CD14-positive monocyte (primary cell): ENCODE data around the gene CFAP92. TPM values are rescaled to one million over a fixed set of nuclear protein-coding genes. Genes with fewer than 3 reads are reported as not detected.

Source experiments
- DNase-seq, 3 donors: peaks; one replicate each; pipeline ENCODE4 v3.0.0-alpha.2; 2011 to 2022
- H2AFZ ChIP-seq: 2 replicates; pipeline ENCODE4 v1.6.0; 2012; ENCODE audit warnings: mild to moderate bottlenecking, low read depth, low read length, inconsistent platforms; ENCODE audit not compliant: insufficient read depth, poor library complexity, severe bottlenecking
- H3K27ac ChIP-seq, 2 donors: 1 replicate in 1 of 2; 2 replicates in 1 of 2; pipeline ENCODE4 v1.5.1; 2012 to 2013; ENCODE audit warnings: low read length in 2 of 2, control low read depth in 1 of 2, inconsistent platforms in 1 of 2, low read depth in 1 of 2, mild to moderate bottlenecking in 1 of 2
- H3K27me3 ChIP-seq, 2 donors: one replicate each; pipeline versions ENCODE4 v1.6.0 to v1.6.1; 2011 to 2013; ENCODE audit warnings: low read length in 2 of 2; ENCODE audit not compliant: control insufficient read depth in 2 of 2, insufficient read depth in 2 of 2
- H3K36me3 ChIP-seq, 2 donors: replicated peaks in 1 of 2; 1 replicate in 1 of 2; 2 replicates in 1 of 2; pipeline versions ENCODE4 v1.5.1 to v1.6.1; 2012 to 2013; ENCODE audit warnings: low read length in 2 of 2, control low read depth in 1 of 2, inconsistent platforms in 1 of 2, mild to moderate bottlenecking in 1 of 2; ENCODE audit not compliant: insufficient read depth in 2 of 2, control insufficient read depth in 1 of 2
- H3K4me1 ChIP-seq, 2 donors: 1 replicate in 1 of 2; 2 replicates in 1 of 2; pipeline versions ENCODE4 v1.5.1 to v1.6.1; 2012 to 2013; ENCODE audit warnings: low read length in 2 of 2, control low read depth in 1 of 2, inconsistent platforms in 1 of 2, mild to moderate bottlenecking in 1 of 2, moderate library complexity in 1 of 2; ENCODE audit not compliant: insufficient read depth in 2 of 2, control insufficient read depth in 1 of 2
- H3K4me2 ChIP-seq: replicated peaks from 2 replicates; pipeline ENCODE3; 2012; ENCODE audit warnings: low read length, moderate library complexity, mild to moderate bottlenecking; ENCODE audit not compliant: poor library complexity, severe bottlenecking; ENCODE audit errors: extremely low read depth
- H3K4me3 ChIP-seq, 3 experiments: fragments of 200-600 bp in 1 of 3; sonication (generic) in 1 of 3; replicated peaks in 1 of 3; 1 replicate in 2 of 3; 2 replicates in 1 of 3; pipeline ENCODE4 v1.5.1; 2011 to 2013; ENCODE audit warnings: low read length in 3 of 3, mild to moderate bottlenecking in 3 of 3, control low read depth in 2 of 3, low read depth in 2 of 3, inconsistent platforms in 1 of 3, moderate library complexity in 1 of 3
- H3K79me2 ChIP-seq: 2 replicates; pipeline ENCODE4 v1.6.0; 2012; ENCODE audit warnings: mild to moderate bottlenecking, control low read depth, inconsistent platforms, low read length, moderate library complexity; ENCODE audit not compliant: insufficient read depth
- H3K9ac ChIP-seq: 2 replicates; pipeline ENCODE4 v1.6.0; 2017; ENCODE audit warnings: low read length, mild to moderate bottlenecking; ENCODE audit not compliant: insufficient read depth, poor library complexity, severe bottlenecking
- H3K9me3 ChIP-seq, 2 donors: replicated peaks in 1 of 2; 1 replicate in 1 of 2; 2 replicates in 1 of 2; pipeline versions ENCODE4 v1.5.1 to v1.6.1; 2012 to 2013; ENCODE audit warnings: low read length in 2 of 2, control low read depth in 1 of 2; ENCODE audit not compliant: control insufficient read depth in 1 of 2, insufficient read depth in 1 of 2
- H4K20me1 ChIP-seq: 2 replicates; pipeline ENCODE4 v1.6.0; 2012; ENCODE audit warnings: mild to moderate bottlenecking, low read length, control low read depth, moderate library complexity; ENCODE audit not compliant: insufficient read depth
- H3K27ac Mint-ChIP-seq, 7 donors: one replicate each; pipeline ENCODE4 v1.8.0; 2020; ENCODE audit warnings: mild to moderate bottlenecking in 7 of 7, mixed read lengths in 7 of 7, moderate library complexity in 6 of 7, inconsistent platforms in 2 of 7
- H3K27me3 Mint-ChIP-seq, 3 donors: one replicate each; pipeline ENCODE4 v1.8.0; 2021 to 2022; ENCODE audit warnings: low read depth in 3 of 3, mild to moderate bottlenecking in 3 of 3, mixed read lengths in 3 of 3, moderate library complexity in 3 of 3, inconsistent platforms in 1 of 3
- H3K36me3 Mint-ChIP-seq, 2 donors: one replicate each; pipeline ENCODE4 v1.8.0; 2020; ENCODE audit warnings: mixed read lengths in 2 of 2, inconsistent platforms in 1 of 2, mild to moderate bottlenecking in 1 of 2
- H3K4me1 Mint-ChIP-seq: one replicate; pipeline ENCODE4 v1.8.0; 2020; ENCODE audit warnings: mild to moderate bottlenecking, mixed read lengths
- H3K4me3 Mint-ChIP-seq, 2 donors: one replicate each; pipeline ENCODE4 v1.8.0; 2020; ENCODE audit warnings: mild to moderate bottlenecking in 2 of 2, mixed read lengths in 2 of 2, moderate library complexity in 1 of 2
- H3K9me3 Mint-ChIP-seq, 7 donors: one replicate each; pipeline ENCODE4 v1.8.0; 2020 to 2022; ENCODE audit warnings: mixed read lengths in 7 of 7, mild to moderate bottlenecking in 6 of 7, moderate library complexity in 6 of 7, inconsistent platforms in 2 of 7
- WGBS: methylation state at CpG from one replicate; pipeline ENCODE4 v1.1.5; 2013; ENCODE audit warnings: missing lambda C conversion rate; ENCODE audit not compliant: insufficient coverage; 5-methylcytosine and 5-hydroxymethylcytosine counted together
- intact Hi-C, 2 donors: fragments of 100-400 bp; cut with micrococcal nuclease; formaldehyde crosslinking; loops; one replicate each; pipeline versions ENCODE4 v1.15.0 to v1.15.1; 2023
- polyA plus RNA-seq, 3 donors: library from polyadenylated mRNA; depleted of rRNA in 1 of 3; unstranded in 2 of 3; stranded (reverse) in 1 of 3; fragments of 300-500 nt in 2 of 3; fragments of >200 nt in 1 of 3; fragmentation: Illumina TruSeq in 2 of 3; gene quantifications; 1 replicate in 2 of 3; 2 replicates in 1 of 3; pipeline ENCODE4 v1.2.3, GENCODE V29; 2012 to 2021
- TF ChIP-seq, protein P1 (sequence below): fragments of 200-600 bp; IDR thresholded peaks from one replicate; pipeline ENCODE4 v1.8.0; 2022; ENCODE audit warnings: antibody characterized with exemption, mild to moderate bottlenecking

CFAP92 gene
- polyA plus RNA-seq, 3 donors, result 0.12 to 0.50 (median 0.19) TPM

DNA sequence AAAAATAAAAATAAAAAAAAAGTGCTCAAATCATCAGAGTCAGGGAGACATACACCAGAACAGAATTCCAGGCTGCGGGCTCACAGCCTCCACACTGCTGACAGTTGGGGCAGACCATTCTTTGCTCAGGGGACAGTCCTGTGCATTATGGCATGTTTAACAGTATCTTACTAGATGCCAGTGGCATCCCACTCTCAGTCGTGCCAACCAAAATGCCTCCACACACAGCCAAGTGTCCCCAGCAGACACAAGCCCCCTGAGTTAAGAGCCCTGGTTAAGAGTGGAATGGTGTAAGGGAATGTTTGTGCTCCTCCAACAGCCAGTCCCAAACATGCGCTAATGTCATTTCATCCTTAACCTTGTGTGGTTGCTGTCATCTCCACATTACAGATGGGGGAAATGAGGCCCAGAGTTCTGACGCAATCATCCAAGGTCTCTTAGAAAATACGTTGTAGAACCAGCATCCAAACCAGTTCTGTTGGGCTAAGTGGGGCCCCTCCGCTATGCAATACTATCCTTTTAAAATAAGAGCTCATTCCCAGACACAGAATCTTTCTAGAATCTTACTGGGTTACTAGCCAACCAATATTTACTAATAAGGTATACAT lies 26.0 kb downstream of the CFAP92 start:
- intact Hi-C loops, result no loop called here
- Histone ChIP-seq H3K36me3 (no peaks in the 10 kb centered on the region), H3K9me3 (no peaks in the 10 kb centered on the region), H3K4me2 (no peak overlapping the region), H3K79me2 (no peaks in the 10 kb centered on the region), H3K27ac (no peak overlapping the region), H4K20me1 (no peaks in the 10 kb centered on the region), H3K27me3 (no peaks in the 10 kb centered on the region), H3K9ac (no peak overlapping the region), H2AFZ (no peak overlapping the region), H3K4me3 (no peak overlapping the region), H3K4me1 (peaks cover 8 to 12% of the 10 kb centered on the region in 2 donors)
- Mint-ChIP-seq H3K4me3 (no peak overlapping the region), H3K4me1 (peaks cover 18% of the 10 kb centered on the region), H3K36me3 (no peaks in the 10 kb centered on the region), H3K27me3 (peaks cover 0 to 7% (median 3%) of the 10 kb centered on the region in 3 donors), H3K27ac (no peak overlapping the region), H3K9me3 (no peaks in the 10 kb centered on the region)
- TF ChIP-seq, protein P1, sequence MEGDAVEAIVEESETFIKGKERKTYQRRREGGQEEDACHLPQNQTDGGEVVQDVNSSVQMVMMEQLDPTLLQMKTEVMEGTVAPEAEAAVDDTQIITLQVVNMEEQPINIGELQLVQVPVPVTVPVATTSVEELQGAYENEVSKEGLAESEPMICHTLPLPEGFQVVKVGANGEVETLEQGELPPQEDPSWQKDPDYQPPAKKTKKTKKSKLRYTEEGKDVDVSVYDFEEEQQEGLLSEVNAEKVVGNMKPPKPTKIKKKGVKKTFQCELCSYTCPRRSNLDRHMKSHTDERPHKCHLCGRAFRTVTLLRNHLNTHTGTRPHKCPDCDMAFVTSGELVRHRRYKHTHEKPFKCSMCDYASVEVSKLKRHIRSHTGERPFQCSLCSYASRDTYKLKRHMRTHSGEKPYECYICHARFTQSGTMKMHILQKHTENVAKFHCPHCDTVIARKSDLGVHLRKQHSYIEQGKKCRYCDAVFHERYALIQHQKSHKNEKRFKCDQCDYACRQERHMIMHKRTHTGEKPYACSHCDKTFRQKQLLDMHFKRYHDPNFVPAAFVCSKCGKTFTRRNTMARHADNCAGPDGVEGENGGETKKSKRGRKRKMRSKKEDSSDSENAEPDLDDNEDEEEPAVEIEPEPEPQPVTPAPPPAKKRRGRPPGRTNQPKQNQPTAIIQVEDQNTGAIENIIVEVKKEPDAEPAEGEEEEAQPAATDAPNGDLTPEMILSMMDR, result no peak
- DNase-seq, result no peak
- 53% methylated on average over 2 of the region's 6 CpGs for WGBS

DNA sequence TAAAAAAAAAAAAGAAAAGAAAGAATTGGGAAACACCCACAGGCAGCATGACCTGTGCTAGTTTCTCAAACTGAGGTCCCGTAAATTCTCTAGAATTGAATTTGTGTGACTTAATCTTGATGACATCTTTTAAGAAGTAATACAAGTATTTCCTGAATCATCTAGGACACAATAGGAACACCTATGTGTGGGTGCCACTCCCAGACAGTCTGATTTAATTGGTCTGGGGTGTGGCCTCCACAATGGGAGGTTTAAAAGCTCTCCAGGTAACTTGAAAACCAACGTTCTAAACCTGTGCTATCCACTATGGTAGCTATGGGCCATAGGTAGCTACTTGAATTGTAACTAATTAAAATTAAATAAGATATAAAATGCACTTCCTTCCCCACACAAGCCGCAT lies 28.1 kb downstream of the CFAP92 start:
- no peak overlapping the region for H2AFZ ChIP-seq
- H3K4me1 Mint-ChIP-seq, result peaks cover 8% of the 10 kb centered on the region
- peaks cover 0 to 6% of the 10 kb centered on the region in 2 donors for H3K4me1 ChIP-seq
- no peak overlapping the region for H3K9ac ChIP-seq
- H3K9me3 ChIP-seq, result no peaks in the 10 kb centered on the region
- H3K9me3 Mint-ChIP-seq, result no peaks in the 10 kb centered on the region
- no peak overlapping the region for H3K4me2 ChIP-seq
- peaks cover 0 to 10% (median 3%) of the 10 kb centered on the region in 3 donors for H3K27me3 Mint-ChIP-seq
- no peaks in the 10 kb centered on the region for H4K20me1 ChIP-seq
- H3K36me3 Mint-ChIP-seq, result no peaks in the 10 kb centered on the region
- H3K4me3 ChIP-seq, result no peak overlapping the region
- TF ChIP-seq, protein P1, result no peak
- no peaks in the 10 kb centered on the region for H3K27me3 ChIP-seq
- H3K36me3 ChIP-seq, result no peaks in the 10 kb centered on the region
- H3K4me3 Mint-ChIP-seq, result no peak overlapping the region
- DNase-seq, result no peak
- intact Hi-C loops, result no loop called here
- no peaks in the 10 kb centered on the region for H3K79me2 ChIP-seq
- H3K27ac Mint-ChIP-seq, result no peak overlapping the region
- no CpG with 5 or more reads among the region's 3 CpGs for WGBS
- H3K27ac ChIP-seq, result no peak overlapping the region
